Measurements from ENCODE around the gene PRLR. TPM values are rescaled to one million over a fixed set of nuclear protein-coding genes. Genes with fewer than 3 reads are reported as not detected.

The PRLR gene
- total and polyA plus RNA-seq, 2 of the 8 experiments (the other 6 are each of a cell fraction or from before 2014, with no cell fraction given): 0.53 to 2.5 TPM

DNA sequence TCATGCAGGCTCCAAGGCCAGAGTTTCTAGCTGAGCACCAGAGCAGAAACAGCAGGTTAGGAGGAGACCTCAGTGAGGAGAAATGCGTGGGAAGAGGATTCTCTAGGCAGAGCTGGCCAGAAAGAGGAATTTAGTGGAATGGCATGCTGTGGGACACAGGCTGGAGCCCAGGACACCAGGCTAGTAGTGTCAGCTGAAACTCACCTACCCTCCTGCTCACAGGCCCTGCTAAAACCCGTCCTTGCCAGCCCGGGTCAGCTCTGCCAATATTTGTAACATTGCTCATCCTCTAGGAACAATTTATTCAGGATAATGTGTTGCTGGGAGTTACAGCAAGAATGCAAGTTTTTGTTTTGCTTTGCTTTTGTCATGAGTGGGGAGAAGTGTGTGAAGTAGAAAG is 142.3 kb downstream of the PRLR start:
- Histone ChIP-seq H2AK5ac (ENCODE audit: low read depth, low read length) (no peak overlapping the region), H3K4ac (replicated peaks; ENCODE audit: insufficient read length, low read depth, low read length) (no peak overlapping the region), H4K8ac (ENCODE audit: extremely low read depth, insufficient read depth, low read length) (no peak overlapping the region), H4K5ac (ENCODE audit: insufficient read length, low read depth, low read length) (no peak overlapping the region), H3K23ac (ENCODE audit: insufficient read length) (no peak overlapping the region), H2BK120ac (replicated peaks; ENCODE audit: low read depth, low read length) (no peak overlapping the region), H2AFZ (ENCODE audit: low read length) (no peak overlapping the region), H3K18ac (ENCODE audit: extremely low read depth, low read length) (no peak overlapping the region), H3K36me3 (ENCODE audit: control insufficient read depth in 2 of 4, insufficient read depth in 4 of 4, low read length in 3 of 4) (no peaks in the 10 kb centered on the region), H3K79me1 (ENCODE audit: low read depth, low read length) (no peaks in the 10 kb centered on the region), H3K23me2 (ENCODE audit: low read depth, low read length) (no peaks in the 10 kb centered on the region; the same call in 1 of the 2 replicates), H4K91ac (replicated peaks; ENCODE audit: insufficient read length, low read length) (no peak overlapping the region), H3K27me3 (replicated peaks in 1 of 4; ENCODE audit: control insufficient read depth in 3 of 4, extremely low read depth in 1 of 4, insufficient read depth in 3 of 4, low read length in 3 of 4) (0 out of 7 replicates have a peak, but pooled peaks cover 0 to 2% (median 0%) of the 10 kb centered on the region in 4 experiments), H2BK20ac (ENCODE audit: low read length) (no peak overlapping the region), H3K9ac (replicated peaks in 1 of 4; ENCODE audit: extremely low read depth in 1 of 4, low read depth in 3 of 4, low read length in 3 of 4) (no peak overlapping the region), H2BK15ac (ENCODE audit: low read length) (no peak overlapping the region), H4K20me1 (replicated peaks in 1 of 2; ENCODE audit: control insufficient read depth in 1 of 2, insufficient read depth in 2 of 2, low read length in 2 of 2) (no peaks in the 10 kb centered on the region), H3K14ac (ENCODE audit: insufficient read length) (no peak overlapping the region), H3K56ac (replicated peaks; ENCODE audit: insufficient read length, low read depth, low read length) (no peak overlapping the region), H2BK12ac (ENCODE audit: low read depth, low read length) (no peak overlapping the region; the same call in 1 of the 2 replicates), H3K27ac (ENCODE audit: low read depth, low read length) (no peak overlapping the region), H3K4me3 (ENCODE audit: extremely low read depth in 1 of 4, insufficient read depth in 2 of 4, low read depth in 3 of 4, low read length in 4 of 4) (no peak overlapping the region), H3K79me2 (ENCODE audit: control insufficient read depth in 1 of 2, insufficient read depth in 2 of 2, low read length in 2 of 2) (no peaks in the 10 kb centered on the region), H3K4me1 (replicated peaks in 1 of 4; ENCODE audit: control insufficient read depth in 3 of 4, insufficient read depth in 4 of 4, low read length in 3 of 4) (peaks cover 0 to 4% (median 1%) of the 10 kb centered on the region in 4 experiments; a peak in 2 of 7 replicates), H2BK5ac (ENCODE audit: low read depth, low read length) (no peak overlapping the region), H3K4me2 (ENCODE audit: insufficient read depth in 1 of 2, low read depth in 2 of 2, low read length in 2 of 2) (no peak overlapping the region), H3K9me3 (ENCODE audit: insufficient read depth in 2 of 2, low read depth in 1 of 2, low read length in 1 of 2) (no peaks in the 10 kb centered on the region)
- ChIA-PET CTCF (ENCODE audit: partially characterized antibody) (interaction anchor here (0.6 to 2.9 kb wide), 17 partner anchors 11 to 839 kb away, joined by 3 to 20 read pairs (median 3); no protein-coding TSS in a partner anchor), POLR2A (ENCODE audit: partially characterized antibody) (no interaction called here)
- 86% methylated on average over 3 of the region's 3 CpGs; no CpG with 5 or more reads in 1 of the 2 experiments for WGBS, 2 experiments (ENCODE audit: extremely low coverage in 1 of 2, insufficient coverage in 1 of 2, insufficient read length in 1 of 2, insufficient replicate concordance in 2 of 2, low coverage in 1 of 2, low lambda C conversion rate in 2 of 2, missing lambda C conversion rate in 1 of 2)
- TF ChIP-seq RXRA (IDR thresholded peaks at IDR 0.05; ENCODE audit: insufficient read depth, low read depth, low read length): no peak
- DNase-seq (ENCODE audit: low read depth in 1 of 2, low spot score in 2 of 2) (no peak), FAIRE-seq (no peak)
